Parathyroid adenoma (tissue), 2 donors: ENCODE data around the gene FAM168A.

ENCODE experiments used
- H2AFZ ChIP-seq: fragments of 300-600 bp; sonication (generic); one replicate; pipeline ENCODE4 v1.7.0; 2017; ENCODE audit warnings: antibody characterized with exemption, mild to moderate bottlenecking
- H3K27ac ChIP-seq: fragments of 300-600 bp; sonication (generic); one replicate; pipeline ENCODE4 v1.7.0; 2017
- H3K27me3 ChIP-seq: fragments of 300-600 bp; sonication (generic); one replicate; pipeline ENCODE4 v1.7.0; 2017; ENCODE audit warnings: low read length; ENCODE audit not compliant: control insufficient read depth, insufficient read depth
- H3K36me3 ChIP-seq: fragments of 300-600 bp; sonication (generic); one replicate; pipeline ENCODE4 v1.7.0; 2017; ENCODE audit warnings: low read length; ENCODE audit not compliant: control insufficient read depth, insufficient read depth
- H3K4me1 ChIP-seq: fragments of 300-600 bp; sonication (generic); one replicate; pipeline ENCODE4 v1.7.0; 2017; ENCODE audit warnings: control low read depth
- H3K4me2 ChIP-seq: fragments of 300-600 bp; sonication (generic); one replicate; pipeline ENCODE4 v1.7.0; 2017; ENCODE audit warnings: low read length
- H3K4me3 ChIP-seq: fragments of 300-600 bp; sonication (generic); one replicate; pipeline ENCODE4 v1.7.0; 2017; ENCODE audit warnings: low read depth, low read length
- H3K79me2 ChIP-seq: fragments of 300-600 bp; sonication (generic); one replicate; pipeline ENCODE4 v1.7.0; 2017; ENCODE audit warnings: control low read depth
- H3K9ac ChIP-seq: fragments of 300-600 bp; sonication (generic); one replicate; pipeline ENCODE4 v1.7.0; 2017; ENCODE audit warnings: mild to moderate bottlenecking
- H3K9me3 ChIP-seq: fragments of 300-600 bp; sonication (generic); one replicate; pipeline ENCODE4 v1.7.0; 2017; ENCODE audit warnings: low read length; ENCODE audit not compliant: control insufficient read depth
- CTCF ChIP-seq: fragments of 300-600 bp; sonication (generic); IDR thresholded peaks from one replicate; pipeline ENCODE4 v1.7.0; 2017; ENCODE audit warnings: antibody characterized with exemption, mild to moderate bottlenecking
- donor health status: primary hyperparathyroidism.

FAM168A gene

DNA sequence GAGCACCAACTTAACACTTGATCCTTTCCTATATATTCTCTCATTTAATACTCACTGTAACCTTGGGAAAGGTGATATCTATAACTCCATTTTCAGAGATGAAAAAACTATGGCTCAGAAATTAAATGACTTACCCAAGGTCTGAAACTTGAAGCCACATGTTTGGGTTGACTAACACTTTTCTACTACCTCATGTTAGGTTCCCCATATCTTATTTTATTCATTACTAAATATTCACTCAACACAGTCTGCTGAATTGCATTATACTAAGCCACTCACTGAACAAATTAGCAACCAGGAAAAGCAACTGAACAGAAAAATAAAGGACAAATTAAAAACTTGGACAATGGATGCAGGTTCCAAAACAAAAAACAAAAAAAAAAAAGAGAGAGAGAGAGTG lies 59.9 kb downstream of the FAM168A start:
- Histone ChIP-seq H3K27me3 (no peaks in the 10 kb centered on the region), H3K4me2 (no peak overlapping the region), H3K79me2 (no peaks in the 10 kb centered on the region), H3K9me3 (no peaks in the 10 kb centered on the region), H3K9ac (no peak overlapping the region), H3K4me3 (no peak overlapping the region), H3K27ac (no peak overlapping the region), H3K4me1 (peaks cover 3% of the 10 kb centered on the region), H2AFZ (no peak overlapping the region), H3K36me3 (no peaks in the 10 kb centered on the region)
- TF ChIP-seq CTCF: no peak

DNA sequence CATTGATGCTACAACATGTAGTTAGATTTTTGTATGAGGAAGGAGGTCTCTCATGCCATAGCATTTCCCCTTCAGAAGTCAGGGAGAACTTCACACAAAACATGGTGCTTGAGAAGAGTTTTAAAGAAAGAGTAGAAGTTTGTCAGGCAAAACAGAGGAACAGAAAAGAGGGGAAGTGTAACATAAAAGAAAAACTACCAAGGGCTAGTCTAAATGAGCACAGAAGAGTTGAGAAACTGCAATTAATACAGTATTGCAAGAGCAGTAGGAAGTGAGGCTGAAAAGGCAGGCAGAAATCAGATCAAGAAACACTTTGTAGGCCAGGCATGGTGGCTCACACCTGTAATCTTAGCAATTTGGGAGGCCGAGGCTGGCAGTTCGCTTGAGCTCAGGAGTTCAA lies 61.0 kb downstream of the FAM168A start:
- Histone ChIP-seq H3K4me3 (no peak overlapping the region), H3K9me3 (no peaks in the 10 kb centered on the region), H3K4me2 (no peak overlapping the region), H3K27me3 (no peaks in the 10 kb centered on the region), H2AFZ (no peak overlapping the region), H3K79me2 (no peaks in the 10 kb centered on the region), H3K9ac (no peak overlapping the region), H3K36me3 (no peaks in the 10 kb centered on the region), H3K4me1 (peaks cover 3% of the 10 kb centered on the region), H3K27ac (no peak overlapping the region)
- TF ChIP-seq CTCF: no peak

DNA sequence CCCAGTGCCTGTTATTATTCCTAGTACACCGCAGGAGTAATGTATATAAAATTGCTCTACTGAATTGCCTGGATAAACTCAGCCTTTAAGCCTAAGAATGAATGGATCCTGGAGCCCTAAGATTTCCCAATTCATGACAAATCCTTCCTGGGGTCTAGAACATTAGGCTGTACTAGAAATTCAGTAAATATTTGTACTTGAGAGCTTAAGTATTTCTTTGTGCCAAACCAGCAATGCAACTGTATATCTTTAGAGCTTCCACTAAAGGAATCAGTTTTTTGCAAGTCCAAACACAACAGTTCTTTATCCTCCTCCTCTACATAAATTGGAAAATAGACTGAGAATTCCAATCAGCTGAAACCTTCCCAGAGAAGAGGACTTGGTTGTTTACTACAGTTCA lies 65.6 kb downstream of the FAM168A start:
- Histone ChIP-seq H3K27ac (no peak overlapping the region), H3K36me3 (no peaks in the 10 kb centered on the region), H3K9me3 (no peaks in the 10 kb centered on the region), H3K4me2 (no peak overlapping the region), H2AFZ (no peak overlapping the region), H3K79me2 (no peaks in the 10 kb centered on the region), H3K4me3 (no peak overlapping the region), H3K9ac (no peak overlapping the region), H3K27me3 (no peaks in the 10 kb centered on the region), H3K4me1 (peaks cover 3% of the 10 kb centered on the region)
- no peak for TF ChIP-seq CTCF

DNA sequence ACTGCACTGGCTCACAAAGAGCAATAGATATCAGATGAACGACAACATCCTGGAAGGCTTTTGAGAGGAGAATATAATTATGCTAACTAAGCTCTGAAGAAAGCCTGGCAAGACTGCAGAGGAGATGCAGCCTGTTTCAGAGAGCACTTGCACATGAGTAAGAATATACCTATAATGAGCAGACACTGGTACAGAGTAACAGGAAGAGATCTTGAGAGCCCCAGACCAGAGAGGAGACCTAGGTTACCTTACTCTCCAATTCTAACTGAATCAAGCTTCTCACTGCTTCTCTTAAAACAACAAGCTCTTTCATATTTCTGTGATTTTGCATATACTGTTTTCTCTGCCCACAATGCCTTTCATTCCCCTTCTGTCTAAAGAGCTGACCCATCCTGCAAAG lies 66.5 kb downstream of the FAM168A start:
- Histone ChIP-seq H3K36me3 (no peaks in the 10 kb centered on the region), H2AFZ (no peak overlapping the region), H3K9ac (no peak overlapping the region), H3K27me3 (no peaks in the 10 kb centered on the region), H3K4me1 (no peaks in the 10 kb centered on the region), H3K9me3 (no peaks in the 10 kb centered on the region), H3K4me3 (no peak overlapping the region), H3K27ac (no peak overlapping the region), H3K79me2 (no peaks in the 10 kb centered on the region), H3K4me2 (no peak overlapping the region)
- TF ChIP-seq CTCF: no peak

GRCh38 chr11:73530109-73530508 lies 67.8 kb downstream of the FAM168A start:
- no peaks in the 10 kb centered on the region for H3K9me3 ChIP-seq

More at GRCh38 chr11:73530109-73530508, 67.8 kb downstream of the FAM168A start:
- H3K4me2 ChIP-seq: no peak overlapping the region
- no peak overlapping the region for H3K9ac ChIP-seq
- H3K4me1 ChIP-seq: no peaks in the 10 kb centered on the region
- no peaks in the 10 kb centered on the region for H3K27me3 ChIP-seq
- no peak overlapping the region for H3K27ac ChIP-seq
- no peak overlapping the region for H2AFZ ChIP-seq
- no peaks in the 10 kb centered on the region for H3K36me3 ChIP-seq
- no peak for TF ChIP-seq CTCF
- H3K79me2 ChIP-seq: no peaks in the 10 kb centered on the region
- no peak overlapping the region for H3K4me3 ChIP-seq
